HT-29 (cell line): ENCODE results near the gene ZNF423. TPM values are rescaled to one million over a fixed set of nuclear protein-coding genes. Genes with fewer than 3 reads are reported as not detected.
"Not testable (repeated sequence)": the region's sequence is repeated elsewhere in the genome, so short reads cannot be mapped to it uniquely, and the experiment has no call there.

Experiments used
- DNase-seq: peaks from one replicate; pipeline ENCODE4 v3.0.0-alpha.2; 2015; ENCODE audit warnings: low spot score
- total RNA-seq: library from RNA; depleted of rRNA; stranded (reverse); fragments of >200 nt; shearing (Covaris generic); gene quantifications from 2 replicates; pipeline ENCODE4 v1.2.3, GENCODE V29; 2014

ZNF423 gene
- total RNA-seq, 1 experiment from 2014 or later = not detected

GRCh38 chr16:49871824-49872223 is 15.9 kb upstream of the ZNF423 start:
- DNase-seq = not testable (repeated sequence)

- DNase-seq = no peak
Measured at GRCh38 chr16:49869731-49870130, 13.8 kb upstream of the ZNF423 start.

- no peak for DNase-seq
Measured at GRCh38 chr16:49867796-49868668, 12.1 kb upstream of the ZNF423 start.

- no peak for DNase-seq
Measured at GRCh38 chr16:49867234-49867633, 11.3 kb upstream of the ZNF423 start.

- DNase-seq = no peak
Measured at GRCh38 chr16:49866595-49867071, 10.7 kb upstream of the ZNF423 start.

- DNase-seq = no peak
Measured at GRCh38 chr16:49862694-49863093, 6.8 kb upstream of the ZNF423 start.

- DNase-seq = no peak
Measured at GRCh38 chr16:49861299-49861698, 5.4 kb upstream of the ZNF423 start.

- no peak for DNase-seq
Measured at GRCh38 chr16:49860593-49860992, 4.7 kb upstream of the ZNF423 start.

- DNase-seq = no peak
Measured at GRCh38 chr16:49859125-49859811, 3.4 kb upstream of the ZNF423 start.

GRCh38 chr16:49858200-49859124 is 2.5 kb upstream of the ZNF423 start:
- DNase-seq = no peak

- peak; percentile 30 for DNase-seq
Measured at GRCh38 chr16:49857423-49858181, 1.7 kb upstream of the ZNF423 start.

- peak; percentile 46 for DNase-seq
Measured at GRCh38 chr16:49856672-49857330, 889 bp upstream of the ZNF423 start.

GRCh38 chr16:49855280-49855821 is 561 bp downstream of the ZNF423 start:
- peak; percentile 73 for DNase-seq

GRCh38 chr16:49854796-49855203 is 1.1 kb downstream of the ZNF423 start:
- DNase-seq = no peak

GRCh38 chr16:49854188-49854795 is 1.6 kb downstream of the ZNF423 start:
- no peak for DNase-seq

GRCh38 chr16:49852279-49852678 is 3.6 kb downstream of the ZNF423 start:
- DNase-seq = no peak

- no peak for DNase-seq
Measured at GRCh38 chr16:49851468-49851787, 4.5 kb downstream of the ZNF423 start.

GRCh38 chr16:49850558-49851467 is 5.1 kb downstream of the ZNF423 start:
- no peak for DNase-seq

GRCh38 chr16:49849754-49850108 is 6.2 kb downstream of the ZNF423 start:
- no peak for DNase-seq
